Smooth muscle cell (in vitro differentiated cells): ENCODE results near the gene RASL12. TPM values are rescaled to one million over a fixed set of nuclear protein-coding genes. Genes with fewer than 3 reads are reported as not detected.

Experiments used
- DNase-seq: peaks from one replicate; lab custom pipeline; 2025; ENCODE audit not compliant: unreplicated experiment; lab: John Stamatoyannopoulos, UW
- H2AFZ ChIP-seq: fragments of 200-600 bp; sonication (generic); 2 replicates; pipeline ENCODE4 v1.6.0; 2016; ENCODE audit warnings: antibody characterized with exemption, low read depth, mild to moderate bottlenecking
- H3F3A ChIP-seq: fragments of 200-600 bp; sonication (generic); 2 replicates; pipeline ENCODE4 v1.6.0; 2017; ENCODE audit warnings: antibody characterized with exemption, low read depth
- H3K27ac ChIP-seq: fragments of 200-600 bp; sonication (generic); 2 replicates; pipeline ENCODE4 v1.5.1; 2016; ENCODE audit warnings: low read depth, mild to moderate bottlenecking
- H3K27me3 ChIP-seq: fragments of 200-600 bp; sonication (generic); 2 replicates; pipeline ENCODE4 v1.6.1; 2016; ENCODE audit warnings: low read depth, mild to moderate bottlenecking
- H3K36me3 ChIP-seq: fragments of 200-600 bp; sonication (generic); 2 replicates; pipeline ENCODE4 v1.5.1; 2016; ENCODE audit warnings: low read depth
- H3K4me1 ChIP-seq: fragments of 200-600 bp; sonication (generic); 2 replicates; pipeline ENCODE4 v1.5.1; 2016; ENCODE audit warnings: low read depth
- H3K4me2 ChIP-seq: fragments of 200-600 bp; sonication (generic); 2 replicates; pipeline ENCODE4 v1.6.0; 2016; ENCODE audit warnings: mild to moderate bottlenecking
- H3K4me3 ChIP-seq: fragments of 200-600 bp; sonication (generic); 2 replicates; pipeline ENCODE4 v1.5.1; 2016; ENCODE audit warnings: mild to moderate bottlenecking
- H3K79me2 ChIP-seq: fragments of 200-600 bp; sonication (generic); 2 replicates; pipeline ENCODE4 v1.6.0; 2016; ENCODE audit warnings: low read depth, mild to moderate bottlenecking
- H3K9ac ChIP-seq: fragments of 200-600 bp; sonication (generic); 2 replicates; pipeline ENCODE4 v1.6.0; 2016; ENCODE audit warnings: low read depth
- H3K9me3 ChIP-seq: fragments of 200-600 bp; sonication (generic); replicated peaks from 2 replicates; pipeline ENCODE4 v1.5.1; 2016; ENCODE audit warnings: low read depth
- H4K20me1 ChIP-seq: fragments of 200-600 bp; sonication (generic); 2 replicates; pipeline ENCODE4 v1.6.0; 2016; ENCODE audit warnings: low read depth
- CTCF ChIP-seq: fragments of 200-600 bp; sonication (generic); IDR thresholded peaks from 2 replicates; pipeline ENCODE4 v1.5.1; 2017; ENCODE audit warnings: borderline replicate concordance, mild to moderate bottlenecking, antibody characterized with exemption; ENCODE audit not compliant: insufficient read depth, poor library complexity, severe bottlenecking
- WGBS: methylation state at CpG from one replicate; pipeline ENCODE4 v1.1.7; 2016; ENCODE audit warnings: low lambda C conversion rate; 5-methylcytosine and 5-hydroxymethylcytosine counted together
- polyA plus RNA-seq: library from polyadenylated mRNA; unstranded; fragments of >200 nt; fragmentation: Nextera tagmentation; extraction: Ambion mirVana; gene quantifications from 2 replicates; pipeline ENCODE4 v1.2.1, GENCODE V29; 2016
- total RNA-seq: library from RNA; depleted of rRNA; stranded (reverse); fragments of >200 nt; gene quantifications from 2 replicates; pipeline ENCODE4 v1.2.3, GENCODE V29; 2014

The RASL12 gene
- total and polyA plus RNA-seq, 2 experiments from 2014 or later: 8.7 to 14.6 TPM

GRCh38 chr15:65068403-65068788 lies 605 bp upstream of the RASL12 start:
- Histone ChIP-seq H2AFZ (no peak overlapping the region), H3K4me1 (peaks cover 27% of the 10 kb centered on the region), H3K27ac (peak overlapping the region; percentile 71), H4K20me1 (peaks cover 4% of the 10 kb centered on the region), H3K27me3 (no peaks in the 10 kb centered on the region), H3K9ac (no peak overlapping the region), H3K4me3 (peak overlapping the region; percentile 45), H3K4me2 (peak overlapping the region; percentile 46), H3K9me3 (no peaks in the 10 kb centered on the region), H3K79me2 (peaks cover 4% of the 10 kb centered on the region), H3F3A (peaks cover 9% of the 10 kb centered on the region), H3K36me3 (no peaks in the 10 kb centered on the region)
- no peak for DNase-seq
- WGBS: 83% methylated on average over 3 of the region's 3 CpGs
- TF ChIP-seq CTCF: no peak

GRCh38 chr15:65067317-65067644 lies 510 bp downstream of the RASL12 start:
- Histone ChIP-seq H3K9me3 (no peaks in the 10 kb centered on the region), H3F3A (peaks cover 9% of the 10 kb centered on the region), H3K4me1 (peaks cover 27% of the 10 kb centered on the region), H3K4me3 (peak overlapping the region; percentile 45), H2AFZ (no peak overlapping the region), H3K79me2 (peaks cover 4% of the 10 kb centered on the region), H3K36me3 (no peaks in the 10 kb centered on the region), H3K27ac (peak overlapping the region; percentile 34), H4K20me1 (peaks cover 4% of the 10 kb centered on the region), H3K27me3 (no peaks in the 10 kb centered on the region), H3K9ac (no peak overlapping the region), H3K4me2 (peak overlapping the region; percentile 83)
- DNase-seq: no peak
- no peak for TF ChIP-seq CTCF
- WGBS: 7% methylated on average over 8 of the region's 8 CpGs

DNA sequence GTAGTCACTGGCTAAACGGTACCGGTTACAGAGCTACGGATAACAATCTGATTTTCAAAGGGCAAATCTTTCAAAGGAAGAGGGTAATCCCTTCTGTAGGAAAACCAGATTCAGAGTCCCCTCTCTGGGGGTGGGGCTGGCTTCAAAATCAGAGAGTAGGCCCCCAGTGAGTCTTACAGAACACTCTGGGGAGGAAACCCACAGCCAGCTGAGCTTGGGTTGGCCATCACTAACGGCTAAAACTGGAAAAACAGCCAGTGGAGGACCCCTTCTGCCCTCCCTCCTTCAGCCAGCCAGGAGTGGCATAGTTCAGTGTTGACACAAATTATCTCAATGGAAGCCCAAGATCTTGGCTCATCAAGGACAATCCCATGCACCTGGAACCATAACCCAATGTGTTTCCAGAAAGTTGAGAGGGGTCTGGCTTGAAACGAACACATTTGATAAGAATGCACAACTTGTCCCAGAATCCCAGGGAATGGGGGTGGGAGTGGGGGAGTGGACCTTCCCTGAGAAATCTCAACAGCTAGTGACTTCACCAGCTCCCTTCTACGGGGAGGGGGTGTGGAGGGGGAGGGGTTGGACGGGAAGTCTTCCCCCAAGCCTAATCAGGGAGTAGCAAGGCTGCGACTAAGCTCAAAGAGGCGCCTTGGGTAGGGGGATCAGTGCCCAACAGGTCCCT lies 1.0 kb downstream of the RASL12 start:
- Histone ChIP-seq H3K4me3 (peak overlapping the region; percentile 45), H2AFZ (no peak overlapping the region), H3K27me3 (no peaks in the 10 kb centered on the region), H3K9me3 (no peaks in the 10 kb centered on the region), H3F3A (peaks cover 9% of the 10 kb centered on the region), H3K36me3 (no peaks in the 10 kb centered on the region), H4K20me1 (peaks cover 4% of the 10 kb centered on the region), H3K27ac (peak overlapping the region; percentile 34), H3K4me2 (peak overlapping the region; percentile 83), H3K79me2 (peaks cover 4% of the 10 kb centered on the region), H3K4me1 (peaks cover 27% of the 10 kb centered on the region), H3K9ac (no peak overlapping the region)
- 3% methylated on average over 8 of the region's 9 CpGs for WGBS
- DNase-seq: no peak
- TF ChIP-seq CTCF: no peak
